Transverse colon (tissue), 4 donors: ENCODE results near the gene CLIP1. TPM values are rescaled to one million over a fixed set of nuclear protein-coding genes. Genes with fewer than 3 reads are reported as not detected.
A peak's percentile ranks its signal among the peaks of the same experiment; 100 is the strongest.

Source experiments
- DNase-seq: peaks from one replicate; pipeline ENCODE4 v3.0.0-alpha.2; 2019
- H3K27ac ChIP-seq, 4 donors: fragments of 200-600 bp; sonication (generic); 2 replicates each; pipeline ENCODE4 v1.5.1; 2016 to 2018; ENCODE audit warnings: inconsistent platforms in 4 of 4
- H3K27me3 ChIP-seq: fragments of 200-600 bp; sonication (generic); 2 replicates; pipeline ENCODE4 v1.5.1; 2017; ENCODE audit warnings: inconsistent platforms
- H3K36me3 ChIP-seq, 4 donors: fragments of 200-600 bp; sonication (generic); 2 replicates each; pipeline ENCODE4 v1.5.1; 2017 to 2019; ENCODE audit warnings: inconsistent platforms in 4 of 4
- H3K4me1 ChIP-seq, 4 donors: fragments of 200-600 bp; sonication (generic); 2 replicates each; pipeline ENCODE4 v1.5.1; 2017 to 2020; ENCODE audit warnings: inconsistent platforms in 4 of 4
- H3K4me3 ChIP-seq, 4 donors: fragments of 200-600 bp; sonication (generic); 1 replicate in 1 of 4; 2 replicates in 3 of 4; pipeline versions ENCODE4 v1.5.1 to v1.6.1; 2017 to 2019; ENCODE audit warnings: inconsistent platforms in 4 of 4
- H3K9me3 ChIP-seq, 2 donors: fragments of 200-600 bp; sonication (generic); 2 replicates each; pipeline ENCODE4 v1.5.1; 2017 to 2019; ENCODE audit warnings: inconsistent platforms in 2 of 2
- EP300 ChIP-seq: sonication (generic); formaldehyde crosslinking; IDR thresholded peaks from one replicate; pipeline ENCODE4 v1.6.1; 2017; ENCODE audit warnings: antibody characterized with exemption, low read depth
- POLR2A ChIP-seq: fragments of 450-650 bp; IDR thresholded peaks from one replicate; pipeline ENCODE4 v1.6.1; 2016; ENCODE audit warnings: antibody characterized with exemption, mild to moderate bottlenecking, moderate library complexity
- POLR2AphosphoS5 ChIP-seq, 3 donors: sonication (generic); formaldehyde crosslinking; IDR thresholded peaks; one replicate each; pipeline ENCODE4 v1.6.1; 2016; ENCODE audit warnings: antibody characterized with exemption in 3 of 3
- WGBS, 2 donors: methylation state at CpG; one replicate each; pipeline ENCODE4 v1.1.5; 2018; ENCODE audit warnings: low coverage in 1 of 2; 5-methylcytosine and 5-hydroxymethylcytosine counted together
- in situ Hi-C, 4 donors: fragments of 200-750 bp; cut with MboI; loops; one replicate each; pipeline versions ENCODE4 v1.15.0 to v1.15.1; 2017; ENCODE audit warnings: low sequenced_read_pairs in 3 of 4, low pct_ligation_motif_present in 1 of 4, low pct_unique_long_range_greater_than_20kb in 1 of 4
- intact Hi-C: fragments of 100-400 bp; cut with DNase I; formaldehyde crosslinking; loops from one replicate; pipeline ENCODE4 v1.15.1; 2023; ENCODE audit warnings: low total_unique reads
- total RNA-seq, 4 donors: library from RNA; depleted of rRNA; stranded (reverse); fragments of >200 nt; gene quantifications; one replicate each; pipeline ENCODE4 v1.1.0, GENCODE V29; 2016
- TF ChIP-seq, protein P1 (sequence below), 5 experiments: fragments of 200-600 bp in 3 of 5; fragments of 450-650 bp in 2 of 5; sonication (generic) in 3 of 5; IDR thresholded peaks; 1 replicate in 2 of 5; 2 replicates in 3 of 5; pipeline ENCODE4 v1.5.1; 2016 to 2017; ENCODE audit warnings: antibody characterized with exemption in 5 of 5, inconsistent platforms in 3 of 5, mild to moderate bottlenecking in 2 of 5, moderate library complexity in 1 of 5

Gene CLIP1
- total RNA-seq, 4 donors from 2014 or later = 49.2 to 111 (median 88.6) TPM

DNA sequence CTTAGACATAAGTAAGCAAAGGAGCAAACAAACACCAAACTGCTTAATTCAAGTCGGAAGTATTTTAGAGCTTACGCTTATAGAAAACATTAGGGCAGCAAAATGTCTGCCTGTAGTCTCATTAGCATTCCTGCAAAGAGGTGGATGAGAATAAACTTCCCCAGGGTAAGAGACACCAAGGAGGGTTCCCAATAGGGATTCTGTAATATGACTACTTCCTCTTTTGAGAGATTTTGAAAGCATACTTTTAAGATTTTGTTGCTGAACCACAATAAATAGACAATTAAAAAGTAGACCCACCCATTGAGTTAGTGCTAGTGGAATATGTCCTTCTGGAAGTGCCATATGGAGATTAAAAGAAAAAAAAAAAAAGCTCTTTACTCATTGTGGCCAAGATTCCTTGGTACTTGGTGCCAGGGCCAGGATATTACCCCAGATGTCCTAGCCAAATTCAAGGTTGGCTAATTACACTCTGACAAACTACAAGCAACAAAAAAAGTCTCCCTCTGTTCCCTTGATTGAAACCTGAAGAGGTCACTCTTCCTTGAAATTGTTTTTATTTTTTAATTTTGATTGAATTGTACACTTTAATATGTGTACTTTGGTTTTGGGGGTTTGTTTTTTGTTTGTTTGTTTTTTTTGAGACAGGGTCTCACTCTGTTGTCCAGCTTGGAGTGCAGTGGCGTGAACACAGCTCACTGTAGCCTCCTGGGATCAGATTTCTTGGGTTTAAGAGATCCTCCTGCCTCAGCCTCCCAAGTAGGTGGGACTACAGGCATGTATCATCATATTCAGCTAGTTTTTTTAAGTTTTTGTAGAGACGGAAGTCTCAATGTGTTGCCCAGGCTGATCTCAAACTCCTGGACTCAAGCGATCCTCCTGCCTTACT lies 8.7 kb downstream of the CLIP1 start:
- in situ Hi-C loops = no loop called here
- Histone ChIP-seq H3K4me3 (no peak overlapping the region), H3K4me1 (peaks cover 8 to 55% (median 26%) of the 10 kb centered on the region in 4 donors), H3K27ac (peak overlapping the region; percentile 58 to 78 (median 66)), H3K9me3 (no peaks in the 10 kb centered on the region), H3K36me3 (no peaks in the 10 kb centered on the region), H3K27me3 (no peaks in the 10 kb centered on the region)
- TF ChIP-seq POLR2AphosphoS5 (IDR thresholded peaks at IDR 0.05) = no peak
- TF ChIP-seq, protein P1, sequence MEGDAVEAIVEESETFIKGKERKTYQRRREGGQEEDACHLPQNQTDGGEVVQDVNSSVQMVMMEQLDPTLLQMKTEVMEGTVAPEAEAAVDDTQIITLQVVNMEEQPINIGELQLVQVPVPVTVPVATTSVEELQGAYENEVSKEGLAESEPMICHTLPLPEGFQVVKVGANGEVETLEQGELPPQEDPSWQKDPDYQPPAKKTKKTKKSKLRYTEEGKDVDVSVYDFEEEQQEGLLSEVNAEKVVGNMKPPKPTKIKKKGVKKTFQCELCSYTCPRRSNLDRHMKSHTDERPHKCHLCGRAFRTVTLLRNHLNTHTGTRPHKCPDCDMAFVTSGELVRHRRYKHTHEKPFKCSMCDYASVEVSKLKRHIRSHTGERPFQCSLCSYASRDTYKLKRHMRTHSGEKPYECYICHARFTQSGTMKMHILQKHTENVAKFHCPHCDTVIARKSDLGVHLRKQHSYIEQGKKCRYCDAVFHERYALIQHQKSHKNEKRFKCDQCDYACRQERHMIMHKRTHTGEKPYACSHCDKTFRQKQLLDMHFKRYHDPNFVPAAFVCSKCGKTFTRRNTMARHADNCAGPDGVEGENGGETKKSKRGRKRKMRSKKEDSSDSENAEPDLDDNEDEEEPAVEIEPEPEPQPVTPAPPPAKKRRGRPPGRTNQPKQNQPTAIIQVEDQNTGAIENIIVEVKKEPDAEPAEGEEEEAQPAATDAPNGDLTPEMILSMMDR (IDR thresholded peaks at IDR 0.05) = no peak
- no peak for TF ChIP-seq EP300
- no peak for TF ChIP-seq POLR2A
- intact Hi-C loops = no loop called here
- DNase-seq = no peak
- 62 to 80% methylated on average over 3 to 5 of the region's 5 CpGs for WGBS, 2 donors

DNA sequence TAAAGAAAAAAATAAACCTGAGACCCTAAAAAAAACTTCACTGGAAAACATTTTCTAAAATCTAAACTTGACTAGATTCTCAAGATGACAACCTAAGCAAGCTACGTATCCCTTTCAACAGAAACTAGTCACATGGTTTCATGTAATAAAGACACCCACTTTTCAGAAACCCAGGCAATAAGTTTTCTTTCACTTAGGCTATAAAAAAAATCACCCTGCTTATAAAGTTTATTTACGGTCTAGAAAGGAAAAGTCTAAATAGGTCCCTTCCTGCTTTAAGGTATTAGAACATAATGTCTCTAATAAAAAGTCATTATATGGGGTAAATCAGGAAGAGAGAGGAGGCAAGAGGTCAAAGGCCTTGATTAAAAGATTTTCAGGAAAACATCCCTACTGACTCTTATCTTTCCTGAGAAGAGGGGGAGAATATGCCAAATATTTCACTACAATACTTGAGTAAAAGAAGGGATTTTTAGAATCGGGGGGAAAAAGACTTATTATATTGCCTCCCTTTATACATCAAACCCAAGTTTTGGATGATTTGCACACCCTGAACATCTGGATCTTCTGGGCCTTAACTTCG lies 9.5 kb downstream of the CLIP1 start:
- H3K9me3 ChIP-seq = no peaks in the 10 kb centered on the region
- H3K27me3 ChIP-seq = no peaks in the 10 kb centered on the region
- DNase-seq = no peak
- intact Hi-C loops (no loop called here), in situ Hi-C loops (no loop called here)
- TF ChIP-seq POLR2A = no peak
- TF ChIP-seq POLR2AphosphoS5 (IDR thresholded peaks at IDR 0.05) = peak in 1 of 3 donors; percentile 12
- TF ChIP-seq, protein P1 (IDR thresholded peaks at IDR 0.05) = no peak
- 38 to 42% methylated on average over 4 of the region's 4 CpGs for WGBS, 2 donors
- no peaks in the 10 kb centered on the region for H3K36me3 ChIP-seq
- H3K27ac ChIP-seq = peak overlapping the region; percentile 58 to 78 (median 66)
- H3K4me3 ChIP-seq = no peak overlapping the region
- H3K4me1 ChIP-seq = peaks cover 8 to 47% (median 19%) of the 10 kb centered on the region in 4 donors

DNA sequence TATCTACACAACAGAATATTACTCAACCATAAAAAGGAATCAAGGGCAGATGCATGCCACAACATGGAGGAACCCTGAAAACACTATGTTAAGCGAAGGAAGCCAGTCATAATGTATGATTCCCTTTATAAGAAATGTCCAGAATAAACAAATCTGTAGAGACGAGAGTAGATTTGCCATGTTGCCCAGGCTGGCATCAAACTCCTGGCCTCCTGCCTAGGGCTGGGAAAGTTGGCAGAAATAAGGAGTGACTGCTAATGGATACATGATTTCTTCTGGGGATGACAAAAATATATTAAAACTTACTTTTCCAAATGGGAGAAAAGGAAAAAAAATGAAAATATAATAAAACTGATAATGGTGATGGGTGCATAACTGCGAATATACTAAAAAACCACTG lies 10.9 kb downstream of the CLIP1 start:
- no peaks in the 10 kb centered on the region for H3K27me3 ChIP-seq
- TF ChIP-seq, protein P1 (IDR thresholded peaks at IDR 0.05) = no peak
- TF ChIP-seq POLR2AphosphoS5 (IDR thresholded peaks at IDR 0.05) (no peak), EP300 (no peak), POLR2A (no peak)
- 92% methylated on average over 3 of the region's 3 CpGs for WGBS, 2 donors
- H3K4me3 ChIP-seq = no peak overlapping the region
- no peaks in the 10 kb centered on the region for H3K36me3 ChIP-seq
- H3K4me1 ChIP-seq = peaks cover 15 to 53% (median 23%) of the 10 kb centered on the region in 4 donors
- no peak for DNase-seq
- peak overlapping the region; percentile 58 to 78 (median 66) for H3K27ac ChIP-seq
- in situ Hi-C loops = no loop called here
- intact Hi-C loops = no loop called here
- H3K9me3 ChIP-seq = no peaks in the 10 kb centered on the region

DNA sequence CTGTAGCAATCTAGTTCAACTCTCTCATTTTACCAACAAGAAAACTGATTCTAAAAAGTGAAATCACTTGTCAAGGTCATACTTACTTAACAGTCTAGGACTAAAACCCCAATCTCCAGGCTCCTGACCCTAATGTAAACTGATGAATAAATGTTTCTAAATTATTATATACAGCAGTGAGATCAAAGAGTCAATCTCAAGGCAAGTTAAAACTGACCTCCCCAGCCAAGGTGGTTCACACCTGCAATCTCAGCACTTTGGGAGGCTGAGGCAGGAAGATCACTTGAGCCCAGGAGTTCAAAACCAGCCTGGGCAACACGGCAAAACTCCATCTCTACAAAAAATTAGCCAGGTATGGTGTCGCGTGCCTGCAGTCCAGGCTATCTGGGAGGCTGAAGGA lies 15.3 kb downstream of the CLIP1 start:
- in situ Hi-C loops = loop anchor here in 1 of 4 donors (10.0 kb wide), 1 partner anchor 68 kb away; no protein-coding TSS in a partner anchor

More for the DNA sequence above, 15.3 kb downstream of the CLIP1 start:
- TF ChIP-seq POLR2A (no peak), EP300 (no peak), POLR2AphosphoS5 (IDR thresholded peaks at IDR 0.05) (no peak)
- TF ChIP-seq, protein P1 (IDR thresholded peaks at IDR 0.05) = no peak
- Histone ChIP-seq H3K4me1 (peaks cover 15 to 38% (median 21%) of the 10 kb centered on the region in 4 donors), H3K36me3 (no peaks in the 10 kb centered on the region), H3K4me3 (no peak overlapping the region), H3K27me3 (no peaks in the 10 kb centered on the region), H3K27ac (peak overlapping the region; percentile 28 to 92 (median 64)), H3K9me3 (no peaks in the 10 kb centered on the region)
- 80 to 97% methylated on average over 1 to 3 of the region's 3 CpGs for WGBS, 2 donors
- intact Hi-C loops = no loop called here
- DNase-seq = no peak
